Measurements from ENCODE around the gene TOR1A.

Gene TOR1A

GRCh38 chr9:129765764-129766317 is 58.1 kb downstream of the TOR1A start:
- TF ChIP-seq CTCF (IDR thresholded peaks at IDR 0.05; ENCODE audit: low read depth, low read length), result no peak
- no peak overlapping the region for H3K4me3 ChIP-seq (ENCODE audit: low read depth, low read length)

- TF ChIP-seq CTCF (IDR thresholded peaks at IDR 0.05; ENCODE audit: low read depth, low read length), result no peak
- H3K4me3 ChIP-seq (ENCODE audit: low read depth, low read length), result no peak overlapping the region
Observed at GRCh38 chr9:129762985-129763926, 60.7 kb downstream of the TOR1A start.
